ENCODE measurements around the gene LUC7L3.

GRCh38 chr17:50763716-50764475 lies 44.5 kb downstream of the LUC7L3 start:
- TF ChIP-seq CTCF (IDR thresholded peaks at IDR 0.05; ENCODE audit: poor library complexity): no peak
- no peak for TF ChIP-seq EZH2 (IDR thresholded peaks at IDR 0.05; ENCODE audit: borderline replicate concordance)
- TF ChIP-seq EZH2phosphoT487 (IDR thresholded peaks at IDR 0.05; ENCODE audit: low read depth, severe bottlenecking, unreplicated experiment): no peak
